Measurements from ENCODE around the gene BBOF1. TPM values are rescaled to one million over a fixed set of nuclear protein-coding genes. Genes with fewer than 3 reads are reported as not detected.

BBOF1 gene
- total RNA-seq, 4 donors from 2014 or later: 2.0 to 6.9 (median 4.6) TPM

DNA sequence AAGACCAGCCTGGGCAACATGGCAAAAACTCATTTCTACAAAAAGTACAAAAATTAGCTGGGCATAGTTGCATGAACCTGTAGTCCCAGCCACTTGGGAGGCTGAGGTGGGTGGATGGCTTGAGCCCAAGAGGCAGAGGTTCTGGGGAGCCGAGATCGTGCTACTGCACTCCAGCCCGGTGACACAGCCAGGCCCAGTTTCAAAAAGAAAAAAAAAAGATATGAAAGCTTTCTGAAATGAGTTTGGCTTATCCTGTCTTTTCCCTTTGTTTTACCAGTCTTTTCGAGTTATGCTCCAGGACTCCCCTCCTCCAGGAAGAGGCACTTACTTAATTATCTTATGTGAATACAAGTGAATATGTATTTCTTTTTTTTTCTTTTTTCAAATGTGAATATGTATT lies 3.2 kb downstream of the BBOF1 start:
- 71 to 92% methylated on average over 4 of the region's 4 CpGs for WGBS, 2 donors
- Histone ChIP-seq H3K36me3 (no peaks in the 10 kb centered on the region), H3K27me3 (no peaks in the 10 kb centered on the region), H3K27ac (no peak overlapping the region), H3K9me3 (no peaks in the 10 kb centered on the region), H3K4me3 (no peak overlapping the region), H3K4me1 (peaks cover 0 to 19% (median 8%) of the 10 kb centered on the region in 3 donors)
- intact Hi-C loops (cut with DNase I): no loop called here
- TF ChIP-seq, protein P1, sequence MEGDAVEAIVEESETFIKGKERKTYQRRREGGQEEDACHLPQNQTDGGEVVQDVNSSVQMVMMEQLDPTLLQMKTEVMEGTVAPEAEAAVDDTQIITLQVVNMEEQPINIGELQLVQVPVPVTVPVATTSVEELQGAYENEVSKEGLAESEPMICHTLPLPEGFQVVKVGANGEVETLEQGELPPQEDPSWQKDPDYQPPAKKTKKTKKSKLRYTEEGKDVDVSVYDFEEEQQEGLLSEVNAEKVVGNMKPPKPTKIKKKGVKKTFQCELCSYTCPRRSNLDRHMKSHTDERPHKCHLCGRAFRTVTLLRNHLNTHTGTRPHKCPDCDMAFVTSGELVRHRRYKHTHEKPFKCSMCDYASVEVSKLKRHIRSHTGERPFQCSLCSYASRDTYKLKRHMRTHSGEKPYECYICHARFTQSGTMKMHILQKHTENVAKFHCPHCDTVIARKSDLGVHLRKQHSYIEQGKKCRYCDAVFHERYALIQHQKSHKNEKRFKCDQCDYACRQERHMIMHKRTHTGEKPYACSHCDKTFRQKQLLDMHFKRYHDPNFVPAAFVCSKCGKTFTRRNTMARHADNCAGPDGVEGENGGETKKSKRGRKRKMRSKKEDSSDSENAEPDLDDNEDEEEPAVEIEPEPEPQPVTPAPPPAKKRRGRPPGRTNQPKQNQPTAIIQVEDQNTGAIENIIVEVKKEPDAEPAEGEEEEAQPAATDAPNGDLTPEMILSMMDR (IDR thresholded peaks at IDR 0.05): no peak
- TF ChIP-seq POLR2A (IDR thresholded peaks at IDR 0.05): no peak
- DNase-seq: no peak

DNA sequence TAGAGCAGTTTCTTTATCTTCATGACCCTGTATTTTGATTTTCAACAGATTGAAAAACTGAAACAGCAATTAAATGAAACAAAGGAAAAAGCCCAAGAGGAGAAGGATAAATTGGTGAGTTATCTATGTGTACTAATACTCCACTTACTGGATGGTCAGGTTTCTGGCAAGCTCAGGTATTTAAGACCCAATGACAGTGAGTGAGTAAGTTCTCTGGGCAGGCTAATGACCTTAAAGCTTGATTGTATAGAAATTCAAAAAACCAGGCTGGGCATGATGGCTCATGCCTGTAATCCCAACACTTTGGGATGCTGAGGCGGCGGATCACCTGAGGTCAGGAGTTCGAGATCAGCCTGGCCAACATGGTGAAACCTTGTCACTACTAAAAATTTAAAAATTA lies 10.0 kb downstream of the BBOF1 start:
- H3K4me1 ChIP-seq: no peaks in the 10 kb centered on the region
- no peak for TF ChIP-seq POLR2A (IDR thresholded peaks at IDR 0.05)
- TF ChIP-seq, protein P1 (IDR thresholded peaks at IDR 0.05): no peak
- no peaks in the 10 kb centered on the region for H3K27me3 ChIP-seq
- intact Hi-C loops (cut with DNase I): no loop called here
- WGBS, 2 donors: 72 to 80% methylated on average over 3 of the region's 3 CpGs
- no peaks in the 10 kb centered on the region for H3K36me3 ChIP-seq
- H3K9me3 ChIP-seq: no peaks in the 10 kb centered on the region
- H3K4me3 ChIP-seq: no peak overlapping the region
- no peak for DNase-seq
- peak overlapping the region in 3 of 4 donors; percentile 24 to 42 (median 36) for H3K27ac ChIP-seq

DNA sequence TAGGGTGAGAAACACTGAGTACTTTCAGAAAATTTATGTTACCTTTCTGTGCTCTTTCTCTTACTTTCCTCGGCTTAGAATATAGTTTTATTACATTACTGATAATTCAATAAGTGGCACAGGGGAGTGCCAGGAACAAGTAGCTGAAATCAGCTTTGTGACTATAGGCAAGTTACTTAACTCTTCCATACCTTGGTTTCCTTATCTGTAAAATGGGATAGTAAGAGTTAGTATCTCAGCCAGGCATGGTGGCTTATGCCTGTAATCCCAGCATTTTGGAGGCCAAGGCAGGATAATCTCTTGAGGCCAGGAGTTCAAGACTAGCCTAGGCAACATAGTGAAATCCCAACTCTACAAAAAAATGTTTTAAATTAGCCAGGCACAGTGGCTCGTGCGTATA lies 15.4 kb downstream of the BBOF1 start:
- WGBS, 2 donors: 94 to 98% methylated on average over 3 of the region's 3 CpGs
- Histone ChIP-seq H3K9me3 (no peaks in the 10 kb centered on the region), H3K27me3 (no peaks in the 10 kb centered on the region), H3K4me1 (no peaks in the 10 kb centered on the region), H3K27ac (no peak overlapping the region), H3K36me3 (no peaks in the 10 kb centered on the region), H3K4me3 (no peak overlapping the region)
- TF ChIP-seq, protein P1 (IDR thresholded peaks at IDR 0.05): no peak
- TF ChIP-seq POLR2A (IDR thresholded peaks at IDR 0.05): no peak
- intact Hi-C loops (cut with DNase I): no loop called here
- DNase-seq: no peak

DNA sequence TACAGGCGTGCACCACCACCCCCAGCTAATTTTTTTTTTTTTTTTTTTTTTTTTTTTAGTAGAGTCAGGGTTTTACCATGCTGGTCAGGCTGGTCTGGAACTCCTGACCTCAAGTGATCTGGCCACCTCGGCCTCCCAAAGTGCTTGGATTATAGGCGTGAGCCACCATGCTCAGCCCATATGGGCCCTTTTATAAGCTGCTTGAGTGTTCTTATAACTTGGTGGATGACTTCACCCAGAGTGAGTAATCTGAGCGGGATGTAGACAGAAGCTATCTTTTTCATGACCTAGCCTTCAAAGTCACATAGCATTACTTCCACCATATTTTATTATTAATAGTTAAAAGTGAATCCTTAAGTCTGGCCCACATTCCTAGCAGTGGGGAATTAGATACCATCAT lies 16.4 kb downstream of the BBOF1 start:
- TF ChIP-seq, protein P1 (IDR thresholded peaks at IDR 0.05): no peak
- no peak for TF ChIP-seq POLR2A (IDR thresholded peaks at IDR 0.05)
- WGBS, 2 donors: 97 to 100% methylated on average over 1 to 3 of the region's 4 CpGs
- DNase-seq: no peak
- intact Hi-C loops (cut with DNase I): no loop called here
- Histone ChIP-seq H3K4me1 (no peaks in the 10 kb centered on the region), H3K9me3 (no peaks in the 10 kb centered on the region), H3K27me3 (no peaks in the 10 kb centered on the region), H3K27ac (no peak overlapping the region), H3K36me3 (no peaks in the 10 kb centered on the region), H3K4me3 (no peak overlapping the region)

DNA sequence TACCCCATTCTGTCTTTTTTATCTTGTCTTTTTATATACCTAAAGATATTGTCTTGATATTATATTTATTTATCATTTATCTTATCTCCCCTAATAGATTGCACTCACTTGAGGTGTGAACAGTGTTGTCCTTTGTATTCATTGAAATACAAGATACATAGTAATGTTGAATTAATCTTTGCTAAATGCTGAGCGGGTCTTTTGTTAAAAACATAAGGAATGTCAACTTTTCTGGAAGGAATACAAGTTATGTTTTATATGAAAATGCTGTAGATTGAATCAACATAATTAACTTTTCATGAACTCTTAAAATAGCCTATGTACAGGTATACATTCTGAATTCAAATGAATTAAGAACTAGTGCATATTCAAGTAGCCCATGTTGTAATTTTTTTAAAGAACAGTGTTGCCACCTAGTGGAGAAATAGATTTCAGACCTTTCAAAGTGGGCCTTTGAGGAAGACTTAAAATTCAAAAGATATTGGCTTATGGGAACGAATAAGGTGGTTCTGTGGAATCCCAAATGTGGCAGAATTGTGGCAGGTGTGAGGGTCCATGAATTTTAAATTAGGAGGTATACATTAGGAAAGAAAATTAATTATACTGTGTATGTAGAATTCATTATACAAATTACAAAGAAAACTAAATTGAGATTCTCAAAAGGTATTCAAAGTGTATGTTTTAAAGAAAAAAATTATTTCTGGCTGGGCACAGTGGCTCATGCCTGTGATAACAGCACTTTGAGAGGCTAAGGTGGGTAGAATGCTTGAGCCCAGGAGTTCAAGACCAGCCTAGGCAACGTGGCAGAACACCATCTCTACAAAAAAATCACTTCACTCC lies 19.1 kb downstream of the BBOF1 start:
- Histone ChIP-seq H3K27me3 (no peaks in the 10 kb centered on the region), H3K4me3 (no peak overlapping the region), H3K9me3 (no peaks in the 10 kb centered on the region), H3K27ac (no peak overlapping the region), H3K4me1 (no peaks in the 10 kb centered on the region), H3K36me3 (no peaks in the 10 kb centered on the region)
- no peak for TF ChIP-seq POLR2A (IDR thresholded peaks at IDR 0.05)
- TF ChIP-seq, protein P1 (IDR thresholded peaks at IDR 0.05): peak; percentile 50 to 72 (median 62)
- intact Hi-C loops (cut with DNase I): no loop called here
- DNase-seq: no peak
- 57 to 63% methylated on average over 3 of the region's 3 CpGs for WGBS, 2 donors

Measured in esophagus squamous epithelium (tissue), 5 donors.